HEK293T (cell line): ENCODE data around the gene PDE3B.

Experiments used
- CTCF ChIA-PET: fragments of 350-600 bp; formaldehyde crosslinking; extraction: SDS; loops from one replicate; lab custom pipeline; 2021; ENCODE audit warnings: antibody characterized with exemption, inconsistent platforms; lab: Yijun Ruan, JAX
- POLR2A ChIA-PET: fragments of 350-600 bp; formaldehyde crosslinking; extraction: SDS; loops from one replicate; lab custom pipeline; 2020; ENCODE audit warnings: antibody characterized with exemption, inconsistent platforms; lab: Yijun Ruan, JAX
- DNase-seq: peaks from one replicate; pipeline ENCODE4 v3.0.0; 2012; ENCODE audit warnings: mixed read lengths; ENCODE audit errors: extremely low spot score
- ARNT ChIP-seq: fragments of 450-650 bp; IDR thresholded peaks from 2 replicates; pipeline ENCODE4 v1.6.1; 2017; ENCODE audit warnings: mild to moderate bottlenecking
- BHLHE40 ChIP-seq: fragments of 450-650 bp; IDR thresholded peaks from 2 replicates; pipeline ENCODE4 v1.6.1; 2016; ENCODE audit warnings: mild to moderate bottlenecking, moderate library complexity, borderline replicate concordance
- CTBP1 ChIP-seq: fragments of 450-650 bp; IDR thresholded peaks from 2 replicates; pipeline ENCODE4 v1.6.1; 2016; ENCODE audit warnings: borderline replicate concordance
- ELF4 ChIP-seq: fragments of 450-650 bp; IDR thresholded peaks from 2 replicates; pipeline ENCODE4 v1.6.1; 2017; ENCODE audit warnings: antibody characterized with exemption
- FOXA1 ChIP-seq: fragments of 450-650 bp; IDR thresholded peaks from 2 replicates; pipeline ENCODE4 v1.6.1; 2016; ENCODE audit warnings: mild to moderate bottlenecking
- FOXK2 ChIP-seq: fragments of 450-650 bp; IDR thresholded peaks from 2 replicates; pipeline ENCODE4 v1.6.1; 2016; ENCODE audit warnings: mild to moderate bottlenecking
- FOXM1 ChIP-seq: fragments of 450-650 bp; IDR thresholded peaks from 2 replicates; pipeline ENCODE4 v1.6.1; 2017; ENCODE audit warnings: mild to moderate bottlenecking, borderline replicate concordance
- HDGF ChIP-seq: fragments of 450-650 bp; IDR thresholded peaks from 2 replicates; pipeline ENCODE4 v1.6.1; 2017; ENCODE audit warnings: antibody characterized with exemption, borderline replicate concordance
- L3MBTL2 ChIP-seq: fragments of 450-650 bp; conservative IDR thresholded peaks from 2 replicates; pipeline ENCODE4 v1.6.1; 2016; ENCODE audit warnings: mild to moderate bottlenecking
- LEF1 ChIP-seq: fragments of 450-650 bp; IDR thresholded peaks from 2 replicates; pipeline ENCODE4 v1.6.1; 2017; ENCODE audit warnings: mild to moderate bottlenecking, borderline replicate concordance
- NFRKB ChIP-seq: fragments of 450-650 bp; IDR thresholded peaks from 2 replicates; pipeline ENCODE4 v1.6.1; 2016; ENCODE audit warnings: mild to moderate bottlenecking, moderate library complexity
- PKNOX1 ChIP-seq: fragments of 450-650 bp; IDR thresholded peaks from 2 replicates; pipeline ENCODE4 v1.6.1; 2016
- SP1 ChIP-seq: fragments of 450-650 bp; IDR thresholded peaks from 2 replicates; pipeline ENCODE4 v1.6.1; 2017
- SUZ12 ChIP-seq: fragments of 450-650 bp; IDR thresholded peaks from 2 replicates; pipeline ENCODE4 v1.6.1; 2016; ENCODE audit warnings: mild to moderate bottlenecking
- TARDBP ChIP-seq: fragments of 450-650 bp; IDR thresholded peaks from 2 replicates; pipeline ENCODE4 v1.6.1; 2016
- ZNF384 ChIP-seq: fragments of 450-650 bp; IDR thresholded peaks from 2 replicates; pipeline ENCODE4 v1.6.1; 2016

PDE3B gene

DNA sequence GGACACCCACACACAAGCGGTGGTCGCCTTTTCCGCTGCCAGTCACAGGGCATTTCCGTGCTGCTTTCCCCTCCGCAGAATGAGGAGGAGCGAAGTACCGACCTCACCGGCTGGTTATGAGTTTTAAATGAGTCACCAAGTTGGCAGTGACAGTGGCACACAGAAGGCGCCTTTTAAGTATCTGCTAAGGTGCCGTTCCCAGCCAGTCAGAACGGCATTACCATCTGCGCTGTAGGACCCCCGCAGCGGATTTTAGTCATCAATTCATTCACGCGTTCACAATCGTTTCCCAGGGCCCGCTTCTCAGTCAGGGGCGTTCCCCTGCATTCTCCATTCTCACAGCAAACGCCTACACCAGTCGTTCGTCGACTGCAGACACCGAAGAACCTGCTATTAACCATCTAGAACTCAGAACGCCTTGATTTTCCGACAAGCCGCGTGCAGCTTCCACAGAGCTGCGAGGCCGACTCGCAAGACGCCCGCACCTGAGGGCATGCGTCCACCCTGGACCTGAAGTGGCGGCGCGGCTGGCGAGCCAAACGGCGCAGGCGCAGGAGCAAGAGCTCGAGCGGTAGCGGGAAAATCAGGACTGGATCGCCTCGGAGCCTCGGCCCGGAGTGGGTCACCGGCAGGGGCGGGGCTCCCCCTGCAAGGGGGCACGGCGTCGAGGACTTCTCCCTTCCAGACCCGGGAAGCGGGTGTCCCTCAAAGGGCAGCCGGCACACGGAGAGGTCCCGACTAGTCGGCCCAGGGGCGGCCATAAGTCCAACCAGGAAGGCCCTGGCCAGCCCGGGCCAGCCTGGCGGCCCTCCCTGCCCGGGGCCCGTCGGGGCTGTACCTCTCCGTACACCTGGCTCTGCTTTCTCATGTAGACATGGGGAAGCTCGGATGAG is 247.8 kb downstream of the PDE3B start:
- ChIA-PET CTCF (interaction anchor here (1.9 kb wide), 1 partner anchor 16 kb away, joined by 10 read pairs; no protein-coding TSS in a partner anchor), POLR2A (interaction anchor here (0.6 to 2.1 kb wide), 19 partner anchors 9 to 391 kb away, joined by 3 to 16 read pairs (median 4); partner anchors contain the start of genes CALCB, COPB1, PDE3B and PSMA1)
- peak; percentile 86 for DNase-seq
- TF ChIP-seq FOXM1 (peak; percentile 34; the same call in 1 of the 2 replicates), NFRKB (no peak), L3MBTL2 (peak; percentile 99)

GRCh38 chr11:14892036-14892556 is 248.5 kb downstream of the PDE3B start, which contains the start of gene CYP2R1:
TSS of gene CYP2R1 (minus strand) at chr11:14892231. CDS start at chr11:14892205, 26 bp downstream.
- TF ChIP-seq LEF1 (no peak), PKNOX1 (peak; percentile 97), BHLHE40 (no peak), L3MBTL2 (peak; percentile 62)
- ChIA-PET CTCF (interaction anchor here (1.9 kb wide), 1 partner anchor 16 kb away, joined by 10 read pairs; no protein-coding TSS in a partner anchor), POLR2A (interaction anchor here (0.6 to 2.1 kb wide), 20 partner anchors 8 to 392 kb away, joined by 3 to 16 read pairs (median 4); partner anchors contain the start of genes CALCB, COPB1, PDE3B and PSMA1)
- peak; percentile 94 for DNase-seq

GRCh38 chr11:14892577-14892976 is 249.0 kb downstream of the PDE3B start:
- ChIA-PET CTCF (interaction anchor here (1.9 kb wide), 1 partner anchor 15 kb away, joined by 10 read pairs; no protein-coding TSS in a partner anchor), POLR2A (interaction anchor here (0.6 to 2.1 kb wide), 13 partner anchors 8 to 392 kb away, joined by 3 to 16 read pairs (median 5); partner anchors contain the start of genes CALCB, COPB1, PDE3B and PSMA1)
- no peak for DNase-seq
- TF ChIP-seq PKNOX1 (no peak), LEF1 (no peak), SUZ12 (no peak), NFRKB (no peak), CTBP1 (no peak), ARNT (no peak), ELF4 (no peak), FOXA1 (no peak), L3MBTL2 (no peak), FOXM1 (no peak), HDGF (no peak), TARDBP (no peak), BHLHE40 (no peak), FOXK2 (no peak), SP1 (no peak), ZNF384 (no peak)

GRCh38 chr11:14894657-14895598 is 251.3 kb downstream of the PDE3B start:
- no peak for DNase-seq
- ChIA-PET CTCF (interaction anchor here (1.6 kb wide), 1 partner anchor 12 kb away, joined by 10 read pairs; no protein-coding TSS in a partner anchor), POLR2A (no interaction called here)
- TF ChIP-seq ARNT (no peak), FOXA1 (no peak), L3MBTL2 (no peak), ELF4 (no peak), LEF1 (no peak), PKNOX1 (no peak), SP1 (no peak), CTBP1 (no peak), NFRKB (no peak), HDGF (no peak), ZNF384 (no peak), SUZ12 (no peak)

GRCh38 chr11:14898355-14898754 is 254.8 kb downstream of the PDE3B start:
- POLR2A ChIA-PET, result no interaction called here
- CTCF ChIA-PET, result interaction anchor here (1.7 kb wide), 1 partner anchor 10 kb away, joined by 8 read pairs; no protein-coding TSS in a partner anchor
- DNase-seq, result no peak
- no peak for TF ChIP-seq ARNT
- no peak for TF ChIP-seq HDGF
- no peak for TF ChIP-seq LEF1
- no peak for TF ChIP-seq L3MBTL2
- TF ChIP-seq CTBP1, result no peak
- no peak for TF ChIP-seq ELF4
- TF ChIP-seq BHLHE40, result no peak
- TF ChIP-seq FOXA1, result no peak
- no peak for TF ChIP-seq FOXK2
- no peak for TF ChIP-seq SUZ12
- TF ChIP-seq PKNOX1, result no peak
- no peak for TF ChIP-seq SP1
- no peak for TF ChIP-seq NFRKB
- no peak for TF ChIP-seq TARDBP
- no peak for TF ChIP-seq ZNF384
